ENCODE data around the gene FAM221A.

DNA sequence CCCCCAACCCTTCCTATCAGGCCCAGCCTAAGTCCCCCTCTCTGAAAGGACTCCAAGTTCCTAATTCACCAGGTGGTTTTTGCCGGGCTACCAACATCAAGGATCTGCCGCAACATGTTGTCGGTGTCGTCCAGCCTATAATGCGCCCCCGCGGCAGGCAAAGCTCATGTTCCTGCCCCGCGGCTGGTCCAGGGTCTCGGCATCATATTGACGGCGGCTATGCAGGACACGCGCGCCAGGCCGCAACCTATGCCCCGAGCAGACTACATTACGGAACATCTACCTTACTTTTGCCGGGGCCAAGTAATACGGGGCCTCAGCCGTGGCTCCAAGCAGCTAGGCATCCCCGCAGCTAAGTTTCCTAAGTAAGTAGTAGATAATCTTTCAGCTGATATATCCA is 24.6 kb upstream of the FAM221A start:
- TF ChIP-seq CTCF (IDR thresholded peaks at IDR 0.05 in 4 of 5, conservative IDR thresholded peaks at IDR 0.05 in 1 of 5) (no peak), POLR2A (IDR thresholded peaks at IDR 0.05) (no peak)

All from gastrocnemius medialis (tissue), 4 donors.